BLaER1 treated with 17β-estradiol and CSF1 and Interleukin-3, amounts not matched to agents 10 nM and 100 nM (cell line): Measurements from ENCODE around the gene SPIN1.

Source experiments
- H3K27ac ChIP-seq, 11 experiments: shearing (Covaris generic); formaldehyde crosslinking; 2 replicates each; pipeline ENCODE4 v1.8.1; 2022
- H3K27me3 ChIP-seq, 11 experiments: shearing (Covaris generic); formaldehyde crosslinking; 2 replicates each; pipeline ENCODE4 v1.8.1; 2022
- H3K36me3 ChIP-seq, 11 experiments: shearing (Covaris generic); formaldehyde crosslinking; 2 replicates each; pipeline ENCODE4 v1.8.1; 2022
- H3K4me1 ChIP-seq, 10 experiments: shearing (Covaris generic); formaldehyde crosslinking; 2 replicates each; pipeline ENCODE4 v1.8.1; 2022
- H3K4me2 ChIP-seq, 11 experiments: shearing (Covaris generic); formaldehyde crosslinking; 2 replicates each; pipeline ENCODE4 v1.8.1; 2022
- H3K4me3 ChIP-seq, 10 experiments: shearing (Covaris generic); formaldehyde crosslinking; 2 replicates each; pipeline ENCODE4 v1.8.1; 2022
- H3K9ac ChIP-seq, 11 experiments: shearing (Covaris generic); formaldehyde crosslinking; 2 replicates each; pipeline ENCODE4 v1.8.1; 2022
- H3K9me3 ChIP-seq, 11 experiments: shearing (Covaris generic); formaldehyde crosslinking; replicated peaks in 1 of 11; 2 replicates each; pipeline ENCODE4 v1.8.1; 2022
- H4K20me1 ChIP-seq, 11 experiments: shearing (Covaris generic); formaldehyde crosslinking; 2 replicates each; pipeline ENCODE4 v1.8.1; 2022
- Cebpa-rat ChIP-seq, 11 experiments: shearing (Covaris generic); IDR thresholded peaks; 2 replicates each; pipeline ENCODE4 v1.8.1; 2022

SPIN1 gene

GRCh38 chr9:88476491-88477271, 88.4 kb downstream of the SPIN1 start:
- Histone ChIP-seq H3K9ac (no peak overlapping the region), H3K9me3 (no peaks in the 10 kb centered on the region), H3K36me3 (peaks cover 59 to 94% (median 76%) of the 10 kb centered on the region in 11 experiments), H3K4me1 (peaks cover 0 to 23% (median 18%) of the 10 kb centered on the region in 10 experiments; a peak in 15 of 20 replicates), H3K4me3 (no peak overlapping the region), H4K20me1 (peaks cover 4 to 65% (median 32%) of the 10 kb centered on the region in 11 experiments; a peak in 18 of 22 replicates), H3K27me3 (no peaks in the 10 kb centered on the region), H3K4me2 (peak overlapping the region in 8 of 11 experiments; percentile 16 to 65 (median 43); a peak in 14 of 22 replicates), H3K27ac (no peak overlapping the region)
- no peak for TF ChIP-seq Cebpa-rat (IDR thresholded peaks at IDR 0.05)

- no peak for TF ChIP-seq Cebpa-rat (IDR thresholded peaks at IDR 0.05)
- Histone ChIP-seq H3K36me3 (peaks cover 57 to 94% (median 75%) of the 10 kb centered on the region in 11 experiments), H3K27me3 (no peaks in the 10 kb centered on the region), H3K9me3 (no peaks in the 10 kb centered on the region), H3K4me3 (no peak overlapping the region), H3K4me2 (peak overlapping the region in 5 of 11 experiments; percentile 40 to 65 (median 64); a peak in 8 of 22 replicates), H3K4me1 (peaks cover 0 to 23% (median 18%) of the 10 kb centered on the region in 10 experiments; a peak in 15 of 20 replicates), H3K27ac (no peak overlapping the region), H3K9ac (no peak overlapping the region), H4K20me1 (peaks cover 4 to 59% (median 30%) of the 10 kb centered on the region in 11 experiments; a peak in 17 of 22 replicates)
These were observed 89.1 kb downstream of the SPIN1 start for GRCh38 chr9:88477300-88477751.

- TF ChIP-seq Cebpa-rat (IDR thresholded peaks at IDR 0.05) = no peak
- no peaks in the 10 kb centered on the region for H3K27me3 ChIP-seq
- H3K4me2 ChIP-seq = no peak overlapping the region
- H4K20me1 ChIP-seq = peaks cover under 1 to 49% (median 20%) of the 10 kb centered on the region in 11 experiments; a peak in 16 of 22 replicates
- no peak overlapping the region for H3K4me3 ChIP-seq
- H3K27ac ChIP-seq = no peak overlapping the region
- H3K4me1 ChIP-seq = peaks cover 0 to 23% (median 18%) of the 10 kb centered on the region in 10 experiments; a peak in 15 of 20 replicates
- H3K9me3 ChIP-seq = no peaks in the 10 kb centered on the region
- H3K9ac ChIP-seq = no peak overlapping the region
- H3K36me3 ChIP-seq = peaks cover 57 to 94% (median 75%) of the 10 kb centered on the region in 11 experiments
These were observed 90.0 kb downstream of the SPIN1 start for GRCh38 chr9:88478246-88478645.

- H3K4me3 ChIP-seq = no peak overlapping the region
- peaks cover 0 to 13% (median 5%) of the 10 kb centered on the region in 11 experiments; a peak in 12 of 22 replicates for H4K20me1 ChIP-seq
- H3K4me1 ChIP-seq = peaks cover 0 to 7% (median 3%) of the 10 kb centered on the region in 10 experiments; a peak in 11 of 20 replicates
- no peaks in the 10 kb centered on the region for H3K9me3 ChIP-seq
- peaks cover 42 to 93% (median 71%) of the 10 kb centered on the region in 11 experiments for H3K36me3 ChIP-seq
- H3K27ac ChIP-seq = no peak overlapping the region
- no peaks in the 10 kb centered on the region for H3K27me3 ChIP-seq
- TF ChIP-seq Cebpa-rat (IDR thresholded peaks at IDR 0.05) = no peak
- H3K9ac ChIP-seq = no peak overlapping the region
- H3K4me2 ChIP-seq = no peak overlapping the region
These were observed 93.7 kb downstream of the SPIN1 start for GRCh38 chr9:88481933-88482332.

GRCh38 chr9:88488166-88488565, 99.9 kb downstream of the SPIN1 start:
- no peak for TF ChIP-seq Cebpa-rat (IDR thresholded peaks at IDR 0.05)
- Histone ChIP-seq H3K4me1 (no peaks in the 10 kb centered on the region), H3K27me3 (no peaks in the 10 kb centered on the region), H3K4me2 (no peak overlapping the region), H3K27ac (no peak overlapping the region), H3K9ac (no peak overlapping the region), H3K36me3 (peaks cover 17 to 50% (median 42%) of the 10 kb centered on the region in 11 experiments; a peak in 21 of 22 replicates), H4K20me1 (no peaks in the 10 kb centered on the region), H3K9me3 (no peaks in the 10 kb centered on the region), H3K4me3 (no peak overlapping the region)

GRCh38 chr9:88494983-88495721, 106.9 kb downstream of the SPIN1 start:
- no peaks in the 10 kb centered on the region for H3K4me1 ChIP-seq
- no peak overlapping the region for H3K27ac ChIP-seq
- no peak for TF ChIP-seq Cebpa-rat (IDR thresholded peaks at IDR 0.05)
- no peaks in the 10 kb centered on the region for H3K27me3 ChIP-seq
- no peaks in the 10 kb centered on the region for H4K20me1 ChIP-seq
- H3K4me2 ChIP-seq = no peak overlapping the region
- no peaks in the 10 kb centered on the region for H3K36me3 ChIP-seq
- no peak overlapping the region for H3K4me3 ChIP-seq
- H3K9ac ChIP-seq = no peak overlapping the region
- H3K9me3 ChIP-seq = no peaks in the 10 kb centered on the region

GRCh38 chr9:88497224-88497623, 109.0 kb downstream of the SPIN1 start:
- Histone ChIP-seq H3K27me3 (no peaks in the 10 kb centered on the region), H3K36me3 (no peaks in the 10 kb centered on the region), H3K27ac (no peak overlapping the region), H3K4me3 (no peak overlapping the region), H3K9me3 (no peaks in the 10 kb centered on the region), H4K20me1 (no peaks in the 10 kb centered on the region), H3K9ac (no peak overlapping the region), H3K4me2 (no peak overlapping the region), H3K4me1 (peaks cover 0 to 6% (median 0%) of the 10 kb centered on the region in 10 experiments; a peak in 1 of 20 replicates)
- no peak for TF ChIP-seq Cebpa-rat (IDR thresholded peaks at IDR 0.05)

- Histone ChIP-seq H3K4me2 (no peak overlapping the region), H3K27ac (no peak overlapping the region), H3K36me3 (no peaks in the 10 kb centered on the region), H3K27me3 (no peaks in the 10 kb centered on the region), H3K9me3 (no peaks in the 10 kb centered on the region), H3K4me3 (no peak overlapping the region), H3K4me1 (peaks cover 0 to 6% (median 0%) of the 10 kb centered on the region in 10 experiments; a peak in 1 of 20 replicates), H4K20me1 (no peaks in the 10 kb centered on the region), H3K9ac (no peak overlapping the region)
- TF ChIP-seq Cebpa-rat (IDR thresholded peaks at IDR 0.05) = no peak
These were observed 110.6 kb downstream of the SPIN1 start for GRCh38 chr9:88498880-88499279.

- Histone ChIP-seq H3K36me3 (no peaks in the 10 kb centered on the region), H3K4me1 (peaks cover 0 to 6% (median 0%) of the 10 kb centered on the region in 10 experiments; a peak in 1 of 20 replicates), H4K20me1 (no peaks in the 10 kb centered on the region), H3K27ac (no peak overlapping the region), H3K9ac (no peak overlapping the region), H3K4me3 (no peak overlapping the region), H3K4me2 (peak overlapping the region in 1 of 11 experiments; percentile 43; a peak in 1 of 22 replicates), H3K9me3 (no peaks in the 10 kb centered on the region), H3K27me3 (no peaks in the 10 kb centered on the region)
- no peak for TF ChIP-seq Cebpa-rat (IDR thresholded peaks at IDR 0.05)
These were observed 112.8 kb downstream of the SPIN1 start for GRCh38 chr9:88501086-88501485.
